SU-DHL-6 (cell line): ENCODE data around the gene SLC12A7.

ENCODE experiments used
- H2AFZ ChIP-seq: fragments of 200-600 bp; sonication (generic); 2 replicates; pipeline ENCODE4 v1.6.1; 2014; ENCODE audit warnings: low read depth, mild to moderate bottlenecking, moderate library complexity, mixed read lengths, antibody characterized with exemption, low read length; ENCODE audit not compliant: severe bottlenecking
- H3F3A ChIP-seq: fragments of 200-600 bp; shearing (Covaris generic); 2 replicates; pipeline ENCODE4 v1.6.0; 2016; ENCODE audit warnings: antibody characterized with exemption, mild to moderate bottlenecking; ENCODE audit not compliant: insufficient read depth
- H3K27ac ChIP-seq: fragments of 200-600 bp; sonication (generic); 2 replicates; pipeline ENCODE4 v1.5.1; 2016; ENCODE audit warnings: low read depth, mild to moderate bottlenecking, low read length, moderate library complexity, mixed read lengths
- H3K27me3 ChIP-seq: fragments of 200-600 bp; sonication (generic), shearing (Covaris generic); 2 replicates; pipeline ENCODE4 v1.6.0; 2014; ENCODE audit warnings: mild to moderate bottlenecking, low read length
- H3K36me3 ChIP-seq: fragments of 200-600 bp; sonication (generic); 2 replicates; pipeline ENCODE4 v1.6.1; 2014; ENCODE audit warnings: mild to moderate bottlenecking, low read length, mixed read lengths
- H3K4me2 ChIP-seq: fragments of 300-600, 200-600 bp; shearing (Covaris generic), sonication (generic); 2 replicates; pipeline ENCODE4 v1.6.0; 2014; ENCODE audit warnings: low read length, low read depth, mild to moderate bottlenecking; ENCODE audit not compliant: poor library complexity, severe bottlenecking
- H3K4me3 ChIP-seq: fragments of 200-600 bp; sonication (generic); 2 replicates; pipeline ENCODE4 v1.5.1; 2014; ENCODE audit warnings: antibody characterized with exemption, low read length, mild to moderate bottlenecking, mixed read lengths; ENCODE audit not compliant: insufficient read depth, poor library complexity, severe bottlenecking
- H3K79me2 ChIP-seq: fragments of 200-600 bp; sonication (generic); 2 replicates; pipeline ENCODE4 v1.6.1; 2014; ENCODE audit warnings: mild to moderate bottlenecking, low read length, moderate library complexity; ENCODE audit not compliant: insufficient read depth
- H3K9ac ChIP-seq: fragments of 200-600 bp; sonication (generic); 2 replicates; pipeline ENCODE4 v1.7.0; 2014; ENCODE audit warnings: mild to moderate bottlenecking, low read length
- H3K9me2 ChIP-seq: fragments of 200-600 bp; sonication (generic); replicated peaks from 2 replicates; pipeline ENCODE4 v1.6.1; 2014; ENCODE audit warnings: low read length; ENCODE audit not compliant: insufficient read depth
- H3K9me3 ChIP-seq: fragments of 200-600 bp; sonication (generic); 2 replicates; pipeline ENCODE4 v1.6.1; 2014; ENCODE audit warnings: low read length, mixed read lengths; ENCODE audit not compliant: insufficient read depth
- H4K20me1 ChIP-seq: fragments of 200-600 bp; sonication (generic); 2 replicates; pipeline ENCODE4 v1.6.1; 2014; ENCODE audit warnings: low read depth, mild to moderate bottlenecking, antibody characterized with exemption, low read length, moderate library complexity, mixed read lengths
- EZH2phosphoT487 ChIP-seq: fragments of 200-600 bp; sonication (generic), shearing (Covaris generic); conservative IDR thresholded peaks from 2 replicates; pipeline ENCODE4 v1.6.1; 2018; ENCODE audit warnings: mild to moderate bottlenecking, antibody characterized with exemption, low read length, moderate library complexity, mixed read lengths
- TF ChIP-seq, protein P1 (sequence below): fragments of 200-600 bp; sonication (generic); IDR thresholded peaks from one replicate; pipeline ENCODE4 v1.5.1; 2017; ENCODE audit warnings: antibody characterized with exemption, mild to moderate bottlenecking, low read length, moderate library complexity; ENCODE audit not compliant: insufficient read depth, poor library complexity, severe bottlenecking

The SLC12A7 gene

GRCh38 chr5:1043327-1043726, 68.5 kb downstream of the SLC12A7 start:
- Histone ChIP-seq H3K9ac (no peak overlapping the region), H3K4me3 (no peak overlapping the region), H3K36me3 (no peaks in the 10 kb centered on the region), H4K20me1 (no peaks in the 10 kb centered on the region), H3K9me2 (no peaks in the 10 kb centered on the region), H3F3A (no peaks in the 10 kb centered on the region), H3K27me3 (no peaks in the 10 kb centered on the region), H3K27ac (no peak overlapping the region), H2AFZ (no peak overlapping the region), H3K4me2 (no peak overlapping the region), H3K79me2 (no peaks in the 10 kb centered on the region), H3K9me3 (no peaks in the 10 kb centered on the region)
- TF ChIP-seq, protein P1, sequence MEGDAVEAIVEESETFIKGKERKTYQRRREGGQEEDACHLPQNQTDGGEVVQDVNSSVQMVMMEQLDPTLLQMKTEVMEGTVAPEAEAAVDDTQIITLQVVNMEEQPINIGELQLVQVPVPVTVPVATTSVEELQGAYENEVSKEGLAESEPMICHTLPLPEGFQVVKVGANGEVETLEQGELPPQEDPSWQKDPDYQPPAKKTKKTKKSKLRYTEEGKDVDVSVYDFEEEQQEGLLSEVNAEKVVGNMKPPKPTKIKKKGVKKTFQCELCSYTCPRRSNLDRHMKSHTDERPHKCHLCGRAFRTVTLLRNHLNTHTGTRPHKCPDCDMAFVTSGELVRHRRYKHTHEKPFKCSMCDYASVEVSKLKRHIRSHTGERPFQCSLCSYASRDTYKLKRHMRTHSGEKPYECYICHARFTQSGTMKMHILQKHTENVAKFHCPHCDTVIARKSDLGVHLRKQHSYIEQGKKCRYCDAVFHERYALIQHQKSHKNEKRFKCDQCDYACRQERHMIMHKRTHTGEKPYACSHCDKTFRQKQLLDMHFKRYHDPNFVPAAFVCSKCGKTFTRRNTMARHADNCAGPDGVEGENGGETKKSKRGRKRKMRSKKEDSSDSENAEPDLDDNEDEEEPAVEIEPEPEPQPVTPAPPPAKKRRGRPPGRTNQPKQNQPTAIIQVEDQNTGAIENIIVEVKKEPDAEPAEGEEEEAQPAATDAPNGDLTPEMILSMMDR: no peak
- TF ChIP-seq EZH2phosphoT487: no peak

DNA sequence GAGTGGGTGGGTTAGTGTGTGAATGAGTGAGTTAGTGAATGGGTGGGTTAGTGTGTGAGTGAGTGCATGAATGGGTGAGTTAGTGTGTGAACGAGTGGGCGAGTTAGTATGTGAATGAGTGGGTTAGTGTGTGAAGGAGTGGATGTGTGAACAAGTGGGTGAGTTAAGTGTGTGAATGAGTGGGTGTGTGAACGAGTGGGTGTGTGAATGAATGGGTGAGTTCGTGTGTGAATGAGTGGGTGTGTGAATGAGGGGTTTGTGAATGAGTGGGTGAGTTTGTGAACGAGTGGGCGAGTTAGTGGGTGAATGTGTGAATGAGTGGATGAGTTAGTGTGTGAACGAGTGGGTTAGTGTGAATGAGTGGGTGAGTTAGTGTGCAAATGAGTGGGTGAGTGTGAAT, 69.2 kb downstream of the SLC12A7 start:
- H3K4me3 ChIP-seq: no peak overlapping the region
- no peak overlapping the region for H3K27ac ChIP-seq
- H3K79me2 ChIP-seq: no peaks in the 10 kb centered on the region
- no peaks in the 10 kb centered on the region for H3F3A ChIP-seq
- TF ChIP-seq EZH2phosphoT487: no peak
- TF ChIP-seq, protein P1: no peak
- no peaks in the 10 kb centered on the region for H3K9me3 ChIP-seq
- no peaks in the 10 kb centered on the region for H3K27me3 ChIP-seq
- H2AFZ ChIP-seq: no peak overlapping the region
- H3K9ac ChIP-seq: no peak overlapping the region
- no peaks in the 10 kb centered on the region for H3K9me2 ChIP-seq
- no peak overlapping the region for H3K4me2 ChIP-seq
- no peaks in the 10 kb centered on the region for H4K20me1 ChIP-seq
- H3K36me3 ChIP-seq: no peaks in the 10 kb centered on the region

- no peaks in the 10 kb centered on the region for H3K36me3 ChIP-seq
- no peaks in the 10 kb centered on the region for H3K79me2 ChIP-seq
- no peaks in the 10 kb centered on the region for H4K20me1 ChIP-seq
- H3K27me3 ChIP-seq: no peaks in the 10 kb centered on the region
- H3K9me2 ChIP-seq: no peaks in the 10 kb centered on the region
- TF ChIP-seq, protein P1: no peak
- no peak for TF ChIP-seq EZH2phosphoT487
- H3K9me3 ChIP-seq: no peaks in the 10 kb centered on the region
- H3K9ac ChIP-seq: no peak overlapping the region
- H3K27ac ChIP-seq: no peak overlapping the region
- H2AFZ ChIP-seq: no peak overlapping the region
- H3K4me3 ChIP-seq: no peak overlapping the region
- no peaks in the 10 kb centered on the region for H3F3A ChIP-seq
- no peak overlapping the region for H3K4me2 ChIP-seq
These were observed 70.4 kb downstream of the SLC12A7 start for GRCh38 chr5:1041225-1042143.
